Endodermal cell (in vitro differentiated cells): ENCODE measurements around the gene BNIP2. TPM values are rescaled to one million over a fixed set of nuclear protein-coding genes. Genes with fewer than 3 reads are reported as not detected.

Experiments
- DNase-seq: peaks from one replicate; pipeline ENCODE4 v3.0.0-alpha.2; 2017
- H3K27ac ChIP-seq: 2 replicates; pipeline ENCODE4 v1.5.1; 2013; ENCODE audit warnings: mild to moderate bottlenecking, low read depth, low read length, moderate library complexity
- H3K27me3 ChIP-seq: 2 replicates; pipeline ENCODE4 v1.6.1; 2013; ENCODE audit warnings: mild to moderate bottlenecking, low read length, moderate library complexity; ENCODE audit not compliant: insufficient read depth, control insufficient read depth, poor library complexity, severe bottlenecking
- H3K36me3 ChIP-seq: 2 replicates; pipeline ENCODE4 v1.7.0; 2013; ENCODE audit warnings: mild to moderate bottlenecking, low read length, moderate library complexity; ENCODE audit not compliant: control insufficient read depth, insufficient read depth
- H3K4me1 ChIP-seq: one replicate; pipeline ENCODE4 v1.7.0; 2013; ENCODE audit warnings: low read length; ENCODE audit not compliant: control insufficient read depth, insufficient read depth
- H3K4me3 ChIP-seq: 2 replicates; pipeline ENCODE4 v1.5.1; 2013; ENCODE audit warnings: mild to moderate bottlenecking, low read length, moderate library complexity
- H3K9ac ChIP-seq: 2 replicates; pipeline ENCODE4 v1.6.1; 2013; ENCODE audit warnings: mild to moderate bottlenecking, low read length, moderate library complexity; ENCODE audit not compliant: poor library complexity, severe bottlenecking; ENCODE audit errors: extremely low read depth
- H3K9me3 ChIP-seq: 2 replicates; pipeline ENCODE4 v1.6.1; 2013; ENCODE audit warnings: mild to moderate bottlenecking, low read length, moderate library complexity; ENCODE audit not compliant: control insufficient read depth
- H3K27ac Mint-ChIP-seq: 2 replicates; pipeline ENCODE4 v1.8.0; 2020; ENCODE audit warnings: mixed read lengths
- H3K27me3 Mint-ChIP-seq: 2 replicates; pipeline ENCODE4 v1.8.0; 2021; ENCODE audit warnings: mild to moderate bottlenecking, mixed read lengths; ENCODE audit not compliant: insufficient read depth
- H3K36me3 Mint-ChIP-seq: 2 replicates; pipeline ENCODE4 v1.8.0; 2020; ENCODE audit warnings: low read depth, mixed read lengths
- H3K4me1 Mint-ChIP-seq: 2 replicates; pipeline ENCODE4 v1.8.0; 2020; ENCODE audit warnings: mixed read lengths
- H3K4me3 Mint-ChIP-seq: 2 replicates; pipeline ENCODE4 v1.8.0; 2020; ENCODE audit warnings: mild to moderate bottlenecking, moderate library complexity, mixed read lengths
- H3K9me3 Mint-ChIP-seq: 2 replicates; pipeline ENCODE4 v1.8.0; 2020; ENCODE audit warnings: mild to moderate bottlenecking, mixed read lengths
- CTCF ChIP-seq: fragments of 200-600 bp; sonication (generic); conservative IDR thresholded peaks from 2 replicates; pipeline ENCODE4 v1.5.0; 2021; ENCODE audit warnings: antibody characterized with exemption, mild to moderate bottlenecking
- WGBS, 2 experiments: methylation state at CpG; one replicate each; pipeline versions ENCODE4 v1.1.5 to v1.1.7; 2013; ENCODE audit warnings: missing lambda C conversion rate in 2 of 2, mixed read lengths in 1 of 2; ENCODE audit not compliant: insufficient coverage in 1 of 2, insufficient read length in 1 of 2; 5-methylcytosine and 5-hydroxymethylcytosine counted together
- total RNA-seq, 2 donors: library from RNA; stranded (reverse); fragmentation: NEBNext Ultra II Directional in 1 of 2; extraction: Animal tissue kit (Norgen Biotek cat#: 25700) in 1 of 2; gene quantifications; 2 replicates in 1 of 2; 3 replicates in 1 of 2; pipeline ENCODE4 v1.2.1, GENCODE V29; 2021

The BNIP2 gene
- total RNA-seq, 2 donors from 2014 or later = 52.3 to 52.6 TPM

GRCh38 chr15:59611276-59612260 is 77.6 kb downstream of the BNIP2 start, which contains the start of gene GCNT3:
Gene GCNT3 (plus strand): TSS chr15:59611783. CDS start chr15:59618239, 6,456 bp downstream.
- 80 to 81% methylated on average over 7 to 8 of the region's 8 CpGs for WGBS, 2 experiments
- no peaks in the 10 kb centered on the region for H3K27me3 ChIP-seq
- Mint-ChIP-seq H3K4me1 (peaks cover 8% of the 10 kb centered on the region), H3K27ac (no peak within 1 kb of the TSS), H3K4me3 (no peak within 1 kb of the TSS), H3K27me3 (peaks cover 5% of the 10 kb centered on the region), H3K36me3 (peaks cover 2% of the 10 kb centered on the region), H3K9me3 (peaks cover 15% of the 10 kb centered on the region)
- H3K36me3 ChIP-seq = no peaks in the 10 kb centered on the region
- H3K9ac ChIP-seq = no peak within 1 kb of the TSS
- no peak within 1 kb of the TSS for H3K27ac ChIP-seq
- DNase-seq = no peak
- no peaks in the 10 kb centered on the region for H3K4me1 ChIP-seq
- TF ChIP-seq CTCF = no peak
- peak within 1 kb of the TSS; percentile 44 for H3K4me3 ChIP-seq
- H3K9me3 ChIP-seq = peaks cover 5% of the 10 kb centered on the region

GRCh38 chr15:59609730-59610712 is 79.1 kb downstream of the BNIP2 start:
- Histone ChIP-seq H3K4me1 (no peaks in the 10 kb centered on the region), H3K27me3 (no peaks in the 10 kb centered on the region), H3K9me3 (peaks cover 13% of the 10 kb centered on the region), H3K36me3 (no peaks in the 10 kb centered on the region), H3K27ac (no peak overlapping the region), H3K9ac (no peak overlapping the region), H3K4me3 (no peak overlapping the region)
- Mint-ChIP-seq H3K36me3 (peaks cover 2% of the 10 kb centered on the region), H3K9me3 (peaks cover 26% of the 10 kb centered on the region), H3K27me3 (peaks cover 5% of the 10 kb centered on the region), H3K27ac (no peak overlapping the region), H3K4me1 (peaks cover 6% of the 10 kb centered on the region), H3K4me3 (no peak overlapping the region)
- 85 to 88% methylated on average over 5 to 7 of the region's 7 CpGs for WGBS, 2 experiments
- no peak for TF ChIP-seq CTCF
- DNase-seq = no peak

Other genes starting within 250 kb of the BNIP2 start
- gene GCNT3, start 77.5 kb downstream of the BNIP2 start, total RNA-seq = 1 to 10 TPM in 1 of 2 donors, under 1 TPM in 1; 0.48 to 1.3 TPM
- 100 to 1,000 TPM; 168 to 246 TPM for gene GTF2A2, start 31.8 kb downstream of the BNIP2 start, total RNA-seq